Stimulated activated CD4-positive, alpha-beta T cell treated with anti-CD3 and anti-CD28 coated beads, TNF-alpha, amount 100 ng/mL, for 1 hour (primary cell): ENCODE results near the gene MPDU1.
"Not testable (repeated sequence)": the region's sequence is repeated elsewhere in the genome, so short reads cannot be mapped to it uniquely, and the experiment has no call there.

Experiments
- DNase-seq, 3 donors: peaks; one replicate each; pipeline ENCODE4 v3.0.0-alpha.2; 2020; ENCODE audit warnings: low read depth in 3 of 3, low spot score in 1 of 3

Gene MPDU1

DNA sequence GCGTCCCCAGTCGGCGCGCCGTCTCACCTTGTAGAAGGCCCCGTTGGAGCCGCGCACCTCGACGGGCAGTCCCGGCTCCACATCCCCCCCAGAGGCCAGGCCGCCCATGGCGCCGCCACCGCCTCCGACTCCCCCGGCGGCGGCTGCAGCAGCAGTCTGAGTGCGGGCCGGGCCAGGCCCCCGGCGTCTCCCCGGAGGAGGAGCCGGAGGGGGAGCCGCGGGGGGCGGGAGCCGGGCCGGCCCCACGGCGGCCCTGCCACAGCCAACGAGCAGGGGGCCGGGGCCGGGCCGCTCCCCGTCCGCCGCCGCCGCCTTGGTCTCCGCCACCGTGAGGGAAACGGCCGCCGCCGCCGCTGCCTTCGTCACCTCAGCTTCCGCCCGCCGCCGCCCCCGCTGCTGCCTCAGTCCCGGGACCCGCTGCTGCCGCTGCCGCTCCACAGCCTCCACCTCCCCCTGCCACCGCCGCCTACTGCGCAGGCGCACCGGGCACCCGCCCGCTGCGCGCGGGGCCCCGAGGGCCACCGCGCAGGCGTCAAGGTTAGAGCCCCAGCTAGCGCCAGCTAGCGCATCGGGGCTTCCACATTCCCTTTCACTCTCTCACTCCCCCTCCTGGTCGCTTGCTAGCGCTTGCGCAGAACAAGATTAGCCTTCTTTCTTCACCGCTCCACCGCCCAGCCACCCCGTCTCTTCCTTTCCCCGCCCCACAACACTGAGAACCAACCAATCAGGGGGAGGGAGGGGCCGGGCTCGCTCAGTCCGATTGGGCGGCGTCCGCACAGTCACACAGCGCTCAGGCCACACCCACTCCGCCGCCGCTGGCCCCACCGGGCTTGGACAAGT, 31.0 kb downstream of the MPDU1 start, which contains the start of gene FXR2:
FXR2 (minus strand) TSS at position 473 of the 840 bp plus-strand sequence; CDS start at position 108, 365 bp downstream.
- DNase-seq, result peak; percentile 94 to 98 (median 97)

DNA sequence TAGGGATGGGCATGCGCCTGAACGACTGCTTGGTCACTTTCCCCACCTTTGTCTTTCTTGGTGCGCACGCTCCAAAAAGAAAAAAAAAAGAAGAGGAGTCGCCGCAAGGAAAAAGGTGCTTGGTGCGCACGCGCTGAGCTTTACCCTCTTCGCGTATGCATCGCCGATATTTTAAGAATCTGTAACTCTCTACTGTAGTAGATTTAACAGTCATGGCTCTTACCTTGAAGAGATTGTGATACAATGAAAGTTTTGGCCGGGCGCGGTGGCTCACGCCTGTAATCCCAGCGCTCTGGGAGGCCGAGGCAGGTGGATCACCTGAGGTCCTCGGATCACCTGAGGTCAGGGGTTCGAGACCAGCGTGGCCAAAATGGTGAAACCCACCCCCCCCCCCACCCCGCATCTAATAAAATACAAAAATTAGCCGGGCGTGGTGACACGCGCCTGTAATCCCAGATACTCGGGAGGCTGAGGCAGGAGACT, 31.7 kb downstream of the MPDU1 start:
- DNase-seq, result no peak

GRCh38 chr17:7618608-7619007, 35.0 kb downstream of the MPDU1 start:
- DNase-seq, result no peak

DNA sequence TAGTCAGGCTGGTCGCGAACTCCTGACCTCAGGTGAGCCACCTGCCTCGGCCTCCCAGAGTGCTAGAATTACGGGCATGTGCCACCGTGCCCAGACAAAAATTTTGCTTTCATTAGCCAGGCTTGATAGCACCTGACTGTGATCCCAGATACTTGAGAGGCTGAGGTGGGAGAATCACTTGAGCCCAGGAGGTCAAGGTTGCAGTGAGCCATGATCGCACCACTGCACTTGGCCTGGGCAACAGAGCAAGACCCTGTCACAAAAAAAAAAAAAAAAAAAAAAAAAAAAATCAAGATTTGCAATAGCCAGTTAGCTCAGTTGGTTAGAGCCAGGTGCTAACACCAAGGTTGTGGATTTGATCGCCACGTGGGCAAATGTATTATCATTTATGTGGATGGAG, 37.2 kb downstream of the MPDU1 start:
- no peak for DNase-seq

DNA sequence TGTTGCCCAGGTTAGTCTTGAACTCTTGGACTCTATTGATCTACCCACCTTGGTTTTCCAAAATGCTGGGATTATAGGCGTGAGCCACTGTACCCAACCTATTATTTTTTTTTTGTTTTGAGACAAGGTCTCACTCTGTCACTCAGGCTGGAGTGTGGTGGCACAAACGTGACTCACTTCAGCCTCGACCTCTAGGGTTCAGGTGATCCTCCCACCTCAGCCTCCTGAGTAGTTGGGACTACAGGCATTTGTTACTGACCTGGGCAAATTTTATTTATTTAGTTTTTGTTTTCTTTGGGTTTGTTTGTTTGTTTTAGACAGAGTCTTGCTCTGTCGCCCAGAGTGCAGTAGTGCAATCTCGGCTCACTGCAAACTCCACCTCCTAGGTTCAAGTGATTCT, 40.0 kb downstream of the MPDU1 start:
- no peak for DNase-seq

DNA sequence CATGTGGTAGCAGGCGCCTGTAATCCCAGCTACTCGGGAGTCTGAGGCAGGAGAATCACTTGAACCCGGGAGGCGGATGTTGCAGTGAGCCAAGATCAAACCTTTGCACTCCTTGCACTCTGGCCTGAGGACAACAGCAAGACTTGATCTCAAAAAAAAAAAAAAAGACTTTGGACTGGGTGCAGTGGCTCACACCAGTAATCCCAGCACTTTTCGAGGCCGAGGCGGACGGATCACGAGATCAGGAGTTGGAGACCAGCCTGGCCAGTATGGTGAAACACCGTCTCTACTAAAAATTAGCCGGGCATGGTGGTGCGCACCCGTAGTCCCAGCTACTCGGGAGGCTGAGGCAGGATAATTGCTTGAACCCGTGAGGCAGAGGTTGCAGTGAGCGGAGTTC, 42.1 kb downstream of the MPDU1 start:
- DNase-seq, result not testable (repeated sequence)

GRCh38 chr17:7626307-7626706, 42.7 kb downstream of the MPDU1 start:
- no peak for DNase-seq

DNA sequence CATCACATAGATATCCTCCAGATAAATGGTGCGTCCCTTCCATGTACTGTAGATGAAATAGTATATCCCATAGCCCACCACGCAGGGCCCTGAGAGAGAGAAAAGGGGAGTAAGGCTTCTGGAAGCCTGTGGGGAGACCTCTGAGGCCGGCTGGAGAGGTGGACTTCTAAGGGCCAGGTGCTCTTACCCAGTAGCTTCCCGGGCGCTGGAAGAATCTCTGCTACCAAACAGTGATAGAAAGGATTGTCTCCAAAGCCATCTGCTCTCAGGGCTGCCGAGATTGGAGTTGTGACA, 43.3 kb downstream of the MPDU1 start:
- no peak for DNase-seq

- DNase-seq, result peak; percentile 61 to 64 (median 61)
Observed at GRCh38 chr17:7627250-7628121, 43.8 kb downstream of the MPDU1 start, which contains the start of gene SAT2. Gene SAT2, minus strand, starts transcription at chr17:7627821. Its CDS starts 186 bp downstream, at chr17:7627635.

DNA sequence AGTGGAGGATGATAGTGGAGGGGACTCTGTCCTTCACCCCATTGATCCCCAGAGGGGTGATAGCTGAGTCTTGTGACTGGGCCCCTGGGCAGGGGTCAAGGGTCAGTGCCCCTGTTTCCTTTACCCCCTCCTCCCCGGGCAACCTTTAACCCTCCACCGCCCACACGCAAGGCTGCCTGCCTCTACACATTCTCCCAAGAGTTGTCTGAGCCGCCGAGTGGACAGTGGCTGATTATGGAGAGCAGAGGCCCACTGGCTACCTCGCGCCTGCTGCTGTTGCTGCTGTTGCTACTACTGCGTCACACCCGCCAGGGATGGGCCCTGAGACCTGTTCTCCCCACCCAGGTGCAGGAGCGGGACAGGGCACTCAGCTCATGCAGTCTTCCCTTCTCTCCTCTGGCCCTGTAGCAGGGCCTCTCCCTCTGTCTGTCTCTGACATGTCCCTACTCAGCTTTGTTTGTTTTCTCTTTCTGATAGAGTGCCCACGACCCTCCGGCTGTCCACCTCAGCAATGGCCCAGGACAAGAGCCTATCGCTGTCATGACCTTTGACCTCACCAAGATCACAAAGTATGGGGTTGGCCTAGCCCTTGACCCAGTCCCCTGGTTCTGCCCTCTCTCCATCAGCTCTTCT, 46.4 kb downstream of the MPDU1 start, which contains the start of gene SHBG:
SHBG (plus strand) TSS at position 197 of the 633 bp plus-strand sequence; CDS start at position 235, 38 bp downstream.
- DNase-seq, result no peak

DNA sequence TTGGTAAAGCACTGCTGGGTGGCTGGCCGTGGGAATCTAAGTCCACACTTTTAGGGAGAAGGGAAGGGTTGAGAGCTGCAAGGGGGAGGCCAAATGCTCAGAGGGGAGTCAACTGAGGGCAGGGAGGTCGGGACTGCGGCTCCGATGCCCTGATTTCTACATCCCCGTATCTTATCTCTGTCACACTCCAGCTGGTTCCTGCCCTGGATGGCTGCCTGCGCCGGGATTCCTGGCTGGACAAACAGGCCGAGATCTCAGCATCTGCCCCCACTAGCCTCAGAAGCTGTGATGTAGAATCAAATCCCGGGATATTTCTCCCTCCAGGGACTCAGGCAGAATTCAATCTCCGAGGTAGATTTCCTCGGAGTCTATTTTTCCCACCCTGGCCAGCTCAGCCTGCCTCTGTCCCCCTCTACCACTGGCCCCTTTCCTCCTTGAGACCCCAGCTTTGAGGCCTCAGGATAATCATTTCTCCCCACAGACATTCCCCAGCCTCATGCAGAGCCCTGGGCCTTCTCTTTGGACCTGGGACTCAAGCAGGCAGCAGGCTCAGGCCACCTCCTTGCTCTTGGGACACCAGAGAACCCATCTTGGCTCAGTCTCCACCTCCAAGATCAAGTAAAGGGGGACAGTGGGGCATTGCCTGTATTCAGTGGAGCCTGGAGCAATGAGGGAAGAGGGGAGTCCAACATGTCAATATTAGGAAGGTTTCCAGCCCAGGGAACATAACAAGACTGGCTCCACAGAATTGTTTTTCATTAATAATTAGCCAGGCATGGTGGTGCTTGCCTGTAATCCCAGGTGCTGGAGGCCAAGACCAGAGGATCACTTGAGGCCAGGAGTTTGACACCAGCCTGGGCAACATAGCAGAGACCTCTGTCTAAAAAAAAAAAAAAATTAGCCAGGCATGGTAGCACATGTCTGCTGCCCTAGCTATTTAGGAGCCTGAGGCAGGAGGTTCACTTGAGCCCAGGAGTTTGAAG, 48.0 kb downstream of the MPDU1 start:
- DNase-seq, result no peak

GRCh38 chr17:7632492-7632894, 48.8 kb downstream of the MPDU1 start:
- DNase-seq, result no peak

GRCh38 chr17:7633093-7633492, 49.4 kb downstream of the MPDU1 start:
- no peak for DNase-seq

DNA sequence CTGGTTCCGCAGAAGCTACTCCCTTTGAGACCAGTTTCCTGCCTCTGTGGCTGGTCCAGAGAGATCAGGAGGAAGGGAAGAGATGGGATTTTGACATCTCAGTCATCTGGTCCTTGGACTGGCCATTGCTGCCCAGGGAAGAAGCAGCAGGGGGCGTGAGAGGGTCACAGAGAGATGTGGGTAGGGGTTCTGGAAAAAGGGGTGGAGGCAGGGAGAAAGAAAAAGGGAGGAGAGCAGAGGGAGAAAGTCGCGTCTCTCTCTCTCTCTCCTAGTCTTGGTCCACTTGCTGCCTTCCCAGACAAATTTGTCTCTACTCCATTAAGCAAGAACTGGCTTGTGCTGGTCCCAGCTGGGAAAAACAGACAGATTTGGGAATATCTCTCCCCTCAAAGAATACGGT, 50.7 kb downstream of the MPDU1 start:
- no peak for DNase-seq

DNA sequence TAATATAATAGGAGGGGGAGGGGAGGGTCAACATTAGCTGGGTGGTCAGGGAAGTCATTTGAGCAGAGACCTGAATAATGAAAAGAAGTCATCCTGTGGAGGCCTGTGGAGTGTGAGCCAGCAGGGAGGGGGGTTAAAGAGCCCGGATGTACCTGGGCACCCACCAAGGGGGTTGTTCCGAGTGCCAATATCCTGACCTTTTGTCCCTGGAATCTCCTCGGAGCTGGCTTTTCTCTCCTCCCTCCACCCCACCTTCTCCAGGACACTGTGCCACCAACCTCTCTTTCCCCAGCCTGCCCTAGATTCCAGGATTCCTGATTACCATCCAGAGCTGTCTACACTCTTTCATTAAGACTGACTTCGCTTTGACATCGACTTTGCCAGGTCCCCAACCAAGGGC, 52.5 kb downstream of the MPDU1 start:
- DNase-seq, result no peak
